ENCODE data around the gene ZNF268.

ZNF268 gene

DNA sequence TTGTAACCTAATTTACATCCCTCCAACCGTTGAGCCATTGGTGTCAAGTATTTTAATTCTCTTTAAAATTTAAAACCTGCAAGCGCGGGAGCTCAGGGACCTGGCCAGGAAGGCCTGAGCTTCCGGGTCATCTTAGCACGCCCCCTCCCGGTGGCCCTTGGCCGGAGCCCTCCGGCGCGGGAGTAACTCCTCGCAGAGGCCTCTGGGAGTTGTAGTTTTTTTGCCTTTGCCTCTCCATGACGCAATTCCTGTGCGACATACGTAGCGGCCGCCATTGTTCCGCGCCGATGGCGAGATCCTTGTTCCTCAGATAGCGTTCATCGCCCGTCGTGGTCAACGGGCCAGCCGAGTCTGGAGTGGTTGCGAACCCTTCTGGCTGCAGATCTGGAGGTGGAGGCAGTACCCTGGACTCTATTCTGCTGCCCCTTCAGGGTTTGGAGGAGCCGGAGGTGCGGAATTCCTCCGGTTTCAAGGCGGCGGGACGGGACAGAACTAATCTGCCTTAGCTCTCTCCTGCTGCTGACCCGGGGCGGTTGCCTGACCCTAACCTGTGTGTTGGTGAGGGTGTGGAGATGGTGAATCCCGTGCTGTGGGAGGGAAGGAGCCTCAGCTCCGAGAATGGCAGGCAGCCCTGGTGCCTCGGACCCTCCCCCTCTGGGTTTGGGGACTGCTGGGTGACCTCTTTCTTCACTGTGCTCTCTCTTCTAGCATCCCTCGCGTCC lies at the start of gene ZNF268:
ZNF268 (plus strand) TSS at position 258 of the 722 bp plus-strand sequence. CDS start 503 bp downstream, outside the sequence.
- DNase-seq (ENCODE audit: low read depth): peak; percentile 68

DNA sequence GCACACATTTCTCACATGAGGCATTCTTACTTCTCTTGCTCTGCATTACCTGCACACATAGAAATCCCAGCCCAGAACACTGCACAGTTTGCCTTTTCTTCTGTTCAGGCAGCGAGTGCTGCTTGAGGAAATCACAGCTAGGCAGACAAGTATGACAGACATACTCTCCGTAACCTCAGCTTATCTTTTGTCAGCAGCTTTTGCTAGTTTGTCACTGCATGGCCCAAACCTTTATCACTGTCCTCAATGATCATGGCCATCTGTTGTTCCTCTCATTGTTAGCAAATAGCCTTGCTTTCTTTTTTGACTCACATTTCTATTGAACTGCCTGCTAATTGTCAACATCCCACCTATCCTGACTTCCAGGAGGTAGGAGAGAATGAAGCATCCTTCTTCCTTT lies 45.5 kb upstream of the ZNF268 start:
- DNase-seq (ENCODE audit: low read depth): no peak

DNA sequence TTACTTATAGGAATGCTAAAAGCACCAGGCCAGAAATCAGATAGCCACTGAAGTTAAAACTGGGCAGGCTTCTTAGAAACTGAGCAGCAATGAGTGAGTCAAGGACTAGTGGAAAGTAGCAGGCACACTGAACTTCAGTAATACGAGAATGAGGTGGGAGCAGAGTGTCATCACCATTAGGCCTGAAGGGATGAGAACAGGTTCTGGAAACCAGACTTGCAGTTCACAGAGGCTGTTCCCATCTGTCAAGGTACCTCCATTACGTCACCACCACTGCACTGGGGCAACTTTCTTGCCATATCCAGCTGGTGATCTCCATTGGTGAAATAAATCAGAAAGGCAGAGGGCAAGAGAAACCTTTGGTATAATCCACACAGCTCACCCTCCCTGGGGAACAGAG lies 35.3 kb upstream of the ZNF268 start:
- no peak for DNase-seq (ENCODE audit: low read depth)

DNA sequence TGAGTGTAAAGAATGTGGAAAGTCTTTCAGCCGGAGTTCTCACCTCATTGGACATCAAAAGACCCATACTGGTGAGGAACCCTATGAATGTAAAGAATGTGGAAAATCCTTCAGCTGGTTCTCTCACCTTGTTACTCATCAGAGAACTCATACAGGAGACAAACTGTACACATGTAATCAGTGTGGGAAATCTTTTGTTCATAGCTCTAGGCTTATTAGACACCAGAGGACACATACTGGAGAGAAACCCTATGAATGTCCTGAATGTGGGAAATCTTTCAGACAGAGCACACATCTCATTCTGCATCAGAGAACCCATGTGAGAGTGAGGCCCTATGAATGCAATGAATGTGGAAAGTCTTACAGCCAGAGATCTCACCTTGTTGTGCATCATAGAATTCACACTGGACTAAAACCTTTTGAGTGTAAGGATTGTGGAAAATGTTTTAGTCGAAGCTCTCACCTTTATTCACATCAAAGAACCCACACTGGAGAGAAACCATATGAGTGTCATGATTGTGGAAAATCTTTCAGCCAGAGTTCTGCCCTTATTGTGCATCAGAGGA lies 25.1 kb upstream of the ZNF268 start:
- DNase-seq (ENCODE audit: low read depth): no peak

DNA sequence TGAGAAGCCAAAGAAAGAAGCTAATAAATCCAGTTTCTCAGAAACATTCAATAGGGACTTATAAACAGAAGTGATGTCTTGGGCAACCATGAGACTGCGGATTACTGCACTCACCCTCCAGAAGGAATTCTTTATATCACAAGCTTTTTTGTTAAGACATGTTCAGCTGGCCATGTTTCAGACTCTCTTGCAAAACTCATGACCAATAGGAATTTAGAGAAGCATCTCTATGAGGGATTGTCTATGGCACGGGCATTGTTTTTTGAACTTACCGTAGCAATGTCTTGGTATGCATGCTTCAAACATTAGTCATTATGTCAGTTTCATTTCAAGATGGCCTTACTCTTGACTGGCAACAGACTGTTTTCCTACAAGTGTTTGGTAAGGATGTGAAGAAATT lies 15.5 kb upstream of the ZNF268 start:
- DNase-seq (ENCODE audit: low read depth): no peak

DNA sequence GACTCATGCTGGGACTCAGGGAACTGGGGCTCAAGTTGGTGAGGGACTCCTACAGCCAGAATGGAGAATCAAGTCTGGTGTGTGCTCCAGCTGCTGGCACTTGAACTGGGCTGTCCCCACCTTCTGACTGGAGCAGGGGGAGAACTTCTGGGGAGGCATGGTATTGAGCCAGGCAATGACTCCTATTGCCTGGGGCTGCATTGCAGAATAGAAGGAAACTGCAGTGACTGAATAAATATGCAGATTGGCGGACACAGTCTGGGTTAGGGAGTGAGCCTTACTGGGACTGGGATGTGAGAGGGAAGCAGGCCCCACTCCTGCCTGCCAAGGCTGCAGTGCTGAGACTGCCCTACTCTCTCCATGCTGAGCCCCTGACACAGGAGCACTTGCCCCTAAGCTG lies 8.8 kb upstream of the ZNF268 start:
- no peak for DNase-seq (ENCODE audit: low read depth)

DNA sequence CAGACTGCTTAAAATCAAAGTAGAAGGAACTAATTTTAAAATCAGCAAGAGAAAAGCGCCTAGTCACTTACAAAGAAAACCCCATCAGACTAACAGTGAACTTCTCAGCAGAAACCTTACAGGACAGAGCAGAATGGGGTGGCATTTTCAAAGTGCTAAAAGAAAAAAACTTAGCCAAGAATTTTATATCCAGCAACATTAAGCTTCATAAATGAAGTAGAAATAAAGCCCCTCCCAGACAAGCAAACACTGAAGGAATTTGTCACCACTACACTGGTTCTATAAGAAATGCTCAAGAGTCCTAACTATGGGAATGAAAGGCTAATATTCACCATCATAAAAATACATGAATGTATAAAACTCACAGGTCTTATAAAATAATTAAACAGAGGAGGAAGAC lies 6.4 kb upstream of the ZNF268 start:
- no peak for DNase-seq (ENCODE audit: low read depth)

DNA sequence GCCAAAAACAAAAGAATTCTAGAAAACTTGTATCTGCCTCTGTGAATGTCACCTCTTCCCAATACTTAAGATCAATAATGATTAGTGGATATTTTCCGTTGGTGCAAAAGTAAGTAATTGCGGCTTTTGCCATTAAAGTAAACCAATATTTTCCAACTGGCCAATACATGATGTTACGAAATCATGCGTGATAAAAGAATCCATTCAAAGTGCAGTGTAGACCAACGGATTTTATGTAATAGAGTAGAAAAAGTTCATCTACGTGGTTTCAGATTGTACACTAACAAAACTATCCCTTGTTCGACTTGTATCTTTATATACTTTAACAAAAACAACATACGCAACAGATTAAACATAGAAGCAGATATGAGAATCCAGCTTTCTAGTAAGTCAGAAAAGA lies 626 bp upstream of the ZNF268 start:
- no peak for DNase-seq (ENCODE audit: low read depth)

DNA sequence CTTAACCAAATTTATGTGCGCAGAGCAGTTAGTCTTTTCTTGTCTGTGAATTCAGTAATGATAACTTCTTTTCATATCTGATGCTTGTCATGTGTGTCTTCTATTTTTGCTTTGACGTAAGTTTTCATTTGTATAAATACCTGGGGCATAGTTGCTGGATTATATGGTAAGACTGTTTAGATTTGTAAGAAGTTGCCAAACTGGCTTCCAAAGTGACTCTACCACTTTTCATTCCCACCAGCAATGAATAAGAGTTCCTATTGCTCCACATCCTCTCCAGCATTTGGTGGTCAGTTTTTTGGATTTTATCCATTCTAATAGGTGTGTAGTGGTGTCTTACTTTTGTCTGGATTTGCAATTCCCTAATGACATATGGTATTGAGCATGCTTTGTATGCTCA lies 8.9 kb downstream of the ZNF268 start:
- no peak for DNase-seq (ENCODE audit: low read depth)

DNA sequence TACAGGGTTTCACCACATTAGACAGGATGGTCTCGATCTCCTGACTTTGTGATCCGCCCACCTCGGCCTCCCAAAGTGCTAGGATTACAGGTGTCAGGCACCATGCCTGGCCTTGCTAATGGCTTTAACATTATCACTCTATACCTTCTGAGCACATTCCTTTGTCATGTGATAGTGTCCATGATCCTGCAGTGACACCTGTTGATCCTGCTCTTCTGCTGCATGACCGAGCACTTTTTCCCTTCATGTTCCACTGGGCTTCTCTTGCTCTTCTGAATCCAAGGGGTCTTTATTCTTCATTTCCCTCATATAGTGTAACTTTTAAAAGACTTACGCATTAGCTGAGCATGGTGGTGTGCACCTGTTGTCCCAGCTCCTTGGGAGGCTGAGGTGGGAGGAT lies 11.6 kb downstream of the ZNF268 start:
- DNase-seq (ENCODE audit: low read depth): no peak

DNA sequence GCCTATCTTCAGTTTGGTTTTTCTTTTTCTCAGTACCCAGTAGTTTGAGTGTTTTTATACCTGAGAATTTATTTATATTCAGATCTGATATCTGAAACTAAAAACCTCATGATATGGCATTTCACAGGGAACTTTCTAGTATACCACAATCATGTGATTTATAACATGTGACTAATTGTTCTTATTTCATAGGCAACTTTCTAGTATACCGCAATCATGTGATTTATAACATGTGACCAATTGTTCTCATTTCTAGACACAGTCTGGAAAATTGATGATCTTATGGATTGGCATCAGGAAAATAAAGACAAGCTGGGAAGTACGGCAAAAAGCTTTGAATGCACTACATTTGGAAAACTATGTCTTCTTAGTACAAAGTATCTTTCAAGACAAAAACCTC lies 20.6 kb downstream of the ZNF268 start:
- DNase-seq (ENCODE audit: low read depth): no peak

DNA sequence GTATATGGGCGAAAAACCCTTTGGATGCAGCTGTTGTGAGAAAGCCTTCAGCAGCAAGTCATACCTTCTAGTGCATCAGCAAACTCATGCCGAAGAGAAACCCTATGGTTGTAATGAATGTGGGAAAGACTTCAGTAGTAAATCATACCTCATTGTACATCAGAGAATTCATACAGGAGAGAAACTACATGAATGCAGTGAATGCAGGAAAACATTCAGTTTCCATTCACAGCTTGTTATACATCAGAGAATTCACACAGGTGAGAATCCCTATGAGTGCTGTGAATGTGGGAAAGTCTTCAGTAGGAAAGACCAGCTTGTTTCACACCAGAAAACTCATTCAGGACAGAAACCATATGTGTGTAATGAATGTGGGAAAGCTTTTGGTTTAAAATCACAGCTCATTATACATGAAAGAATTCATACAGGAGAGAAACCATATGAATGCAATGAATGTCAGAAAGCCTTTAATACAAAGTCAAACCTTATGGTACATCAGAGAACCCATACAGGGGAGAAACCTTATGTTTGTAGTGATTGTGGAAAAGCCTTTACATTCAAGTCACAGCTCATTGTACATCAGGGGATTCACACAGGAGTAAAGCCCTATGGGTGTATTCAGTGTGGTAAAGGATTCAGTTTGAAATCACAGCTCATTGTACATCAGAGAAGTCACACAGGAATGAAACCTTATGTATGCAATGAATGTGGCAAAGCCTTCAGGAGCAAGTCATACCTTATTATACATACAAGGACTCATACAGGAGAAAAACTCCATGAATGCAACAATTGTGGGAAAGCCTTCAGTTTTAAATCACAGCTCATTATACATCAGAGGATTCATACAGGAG lies 21.4 kb downstream of the ZNF268 start:
- no peak for DNase-seq (ENCODE audit: low read depth)

DNA sequence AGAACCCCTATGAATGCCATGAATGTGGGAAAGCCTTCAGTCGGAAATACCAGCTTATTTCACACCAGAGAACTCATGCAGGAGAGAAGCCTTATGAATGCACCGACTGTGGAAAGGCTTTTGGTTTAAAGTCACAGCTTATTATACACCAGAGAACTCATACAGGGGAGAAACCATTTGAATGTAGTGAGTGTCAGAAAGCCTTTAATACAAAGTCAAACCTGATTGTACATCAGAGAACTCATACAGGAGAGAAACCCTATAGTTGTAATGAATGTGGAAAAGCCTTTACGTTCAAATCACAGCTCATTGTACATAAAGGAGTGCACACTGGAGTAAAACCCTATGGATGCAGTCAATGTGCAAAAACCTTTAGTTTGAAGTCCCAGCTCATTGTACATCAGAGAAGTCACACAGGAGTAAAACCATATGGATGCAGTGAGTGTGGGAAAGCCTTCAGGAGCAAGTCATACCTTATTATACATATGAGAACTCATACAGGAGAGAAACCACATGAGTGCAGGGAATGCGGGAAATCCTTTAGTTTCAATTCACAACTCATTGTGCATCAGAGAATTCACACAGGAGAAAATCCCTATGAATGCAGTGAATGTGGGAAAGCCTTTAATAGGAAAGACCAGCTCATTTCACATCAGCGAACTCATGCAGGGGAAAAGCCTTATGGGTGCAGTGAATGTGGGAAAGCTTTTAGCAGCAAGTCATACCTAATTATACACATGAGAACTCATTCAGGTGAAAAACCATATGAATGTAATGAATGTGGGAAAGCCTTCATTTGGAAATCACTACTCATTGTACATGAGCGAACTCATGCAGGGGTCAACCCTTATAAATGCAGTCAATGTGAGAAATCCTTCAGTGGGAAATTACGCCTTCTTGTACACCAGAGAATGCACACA lies 22.3 kb downstream of the ZNF268 start:
- no peak for DNase-seq (ENCODE audit: low read depth)

DNA sequence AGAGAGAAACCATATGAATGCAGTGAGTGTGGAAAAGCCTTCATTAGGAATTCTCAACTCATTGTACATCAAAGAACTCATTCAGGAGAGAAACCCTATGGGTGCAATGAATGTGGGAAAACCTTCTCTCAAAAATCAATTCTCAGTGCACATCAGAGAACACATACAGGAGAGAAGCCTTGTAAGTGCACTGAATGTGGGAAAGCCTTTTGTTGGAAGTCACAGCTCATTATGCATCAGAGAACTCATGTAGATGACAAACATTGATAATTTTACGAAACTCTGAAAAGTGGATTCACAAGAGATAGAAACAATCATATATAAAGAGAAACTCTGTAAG lies 22.9 kb downstream of the ZNF268 start:
- DNase-seq (ENCODE audit: low read depth): no peak

DNA sequence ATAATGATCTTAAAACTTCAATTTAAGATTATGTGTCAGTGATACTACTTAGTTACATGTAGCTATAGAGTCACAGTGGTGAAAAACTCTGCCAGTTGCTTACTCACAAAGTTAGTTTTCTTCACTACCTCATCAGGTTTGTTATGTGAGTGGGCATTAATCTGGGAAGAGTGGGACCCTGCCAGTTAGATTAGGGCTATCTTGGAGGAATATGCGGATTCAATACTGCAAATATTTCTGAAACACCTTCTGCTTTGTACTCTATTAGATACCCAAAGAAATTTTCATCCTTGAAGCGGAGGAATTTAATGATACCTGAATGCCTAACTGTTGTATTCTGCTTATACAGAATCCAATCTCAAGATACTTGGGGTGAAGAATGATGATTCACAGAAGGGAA lies 25.1 kb downstream of the ZNF268 start:
- no peak for DNase-seq (ENCODE audit: low read depth)

DNA sequence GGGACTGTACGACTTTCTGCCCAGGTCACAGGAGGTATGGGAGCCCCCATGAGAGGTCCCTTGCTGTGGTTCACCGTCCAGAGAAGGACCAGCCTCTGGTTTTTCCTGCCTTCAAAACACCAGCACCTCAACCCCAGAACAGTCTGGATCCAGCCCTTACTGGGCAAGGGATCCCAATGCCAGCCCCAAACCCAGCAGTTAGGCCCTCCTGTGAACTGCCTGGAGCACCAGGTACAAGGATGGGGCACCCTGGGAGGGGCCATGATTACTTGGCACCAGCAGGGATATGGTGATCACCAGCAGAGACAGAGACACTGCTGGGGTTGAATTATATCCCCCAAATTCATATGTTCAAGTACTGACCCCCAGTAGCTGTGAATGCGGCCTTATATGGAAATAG lies 34.4 kb downstream of the ZNF268 start:
- no peak for DNase-seq (ENCODE audit: low read depth)

DNA sequence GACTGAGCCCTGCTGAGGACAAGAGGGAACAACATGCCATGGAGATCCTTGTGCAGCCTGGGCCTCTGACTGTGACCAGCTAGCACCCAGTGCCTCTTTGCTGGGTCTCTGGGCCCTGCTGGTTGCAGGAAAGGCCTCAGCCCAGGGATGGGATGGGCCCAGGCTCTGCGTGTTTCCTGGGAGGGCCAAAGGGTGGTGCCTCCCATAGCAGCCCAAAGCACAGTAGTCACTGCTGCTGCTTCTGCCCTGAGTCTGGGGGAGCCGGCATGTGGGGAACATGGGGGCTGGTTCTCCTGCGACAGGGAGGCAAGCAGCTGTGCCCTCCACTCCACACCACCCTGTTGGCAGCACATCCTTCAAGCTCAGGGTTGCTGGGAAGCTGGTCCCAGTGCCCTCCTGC lies 35.9 kb downstream of the ZNF268 start:
- no peak for DNase-seq (ENCODE audit: low read depth)

DNA sequence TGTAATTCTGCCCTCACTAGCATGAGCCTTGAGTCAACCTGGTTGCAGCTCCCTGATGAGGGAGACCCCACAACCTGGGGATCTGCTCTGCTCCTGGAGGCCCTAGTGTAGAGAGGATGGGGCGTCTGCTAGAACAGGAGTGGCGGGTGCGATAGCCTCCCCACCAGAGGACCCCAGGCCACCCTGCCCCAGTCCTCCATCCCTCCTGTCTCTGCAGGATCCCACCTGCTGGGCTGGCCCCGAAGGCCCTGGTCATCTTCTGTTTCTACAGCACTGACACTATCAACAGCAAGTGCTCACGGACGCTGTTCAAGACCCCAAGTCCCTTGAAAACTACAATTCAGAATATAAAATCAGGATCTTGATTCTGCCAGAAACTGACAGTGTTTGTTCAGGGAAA lies 39.2 kb downstream of the ZNF268 start:
- DNase-seq (ENCODE audit: low read depth): no peak

DNA sequence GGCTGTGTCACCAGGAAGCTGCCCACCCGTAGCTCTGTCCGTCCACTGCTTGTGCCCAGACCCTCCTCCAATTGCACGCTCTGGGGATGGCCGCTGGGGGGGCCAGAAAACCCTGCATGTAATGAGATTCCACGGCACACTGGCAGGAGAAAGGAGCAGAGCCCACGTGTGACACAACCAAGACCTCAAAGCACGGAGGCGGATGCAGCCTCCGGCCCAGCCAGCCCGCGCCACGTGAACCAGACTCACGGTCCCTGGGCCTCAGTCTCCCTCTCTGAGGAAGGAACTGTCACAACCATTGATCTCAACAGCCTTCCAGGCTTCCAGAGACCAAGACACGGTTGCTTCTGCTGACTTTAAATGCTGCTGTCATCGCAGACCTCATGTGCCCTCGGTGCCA lies 39.9 kb downstream of the ZNF268 start:
- no peak for DNase-seq (ENCODE audit: low read depth)

DNA sequence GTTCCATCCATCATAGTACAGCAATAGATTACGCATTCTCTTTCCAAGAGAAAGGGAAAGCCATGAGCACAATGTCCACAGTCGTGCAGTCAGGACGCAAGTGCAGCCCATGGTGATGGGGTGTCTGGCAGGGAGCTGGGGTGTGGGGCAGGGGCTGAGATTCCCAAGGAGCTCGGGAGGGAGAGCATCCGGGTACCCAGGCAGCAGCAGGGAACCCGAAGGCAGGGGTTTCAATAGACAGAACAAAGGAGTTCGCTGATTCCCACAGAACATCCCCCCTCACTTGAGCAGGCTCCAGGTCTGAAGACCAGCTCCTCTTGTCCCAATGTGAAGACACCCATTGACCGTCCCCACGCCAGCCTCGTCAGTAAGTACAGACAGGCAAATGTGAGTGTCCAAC lies 40.9 kb downstream of the ZNF268 start:
- no peak for DNase-seq (ENCODE audit: low read depth)

DNA sequence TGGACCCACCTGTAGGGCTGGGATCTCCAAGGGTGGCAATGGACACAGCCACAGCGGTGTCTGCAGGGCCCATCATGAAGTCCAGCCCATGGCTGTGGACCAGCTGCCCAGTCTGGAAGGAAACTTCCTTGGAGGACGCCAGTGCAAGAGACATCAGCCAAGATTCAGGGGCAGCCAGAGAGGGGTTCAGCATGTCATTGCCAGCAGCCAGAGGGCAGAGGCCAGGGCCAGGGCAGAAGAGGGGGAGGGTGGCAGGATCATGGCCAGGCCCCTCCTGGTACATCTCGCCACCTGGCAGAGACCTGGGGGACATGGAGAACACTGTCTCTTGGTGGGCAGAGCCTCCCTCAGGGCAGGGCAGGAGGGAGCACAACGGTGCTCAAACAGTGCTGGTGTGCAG lies 44.2 kb downstream of the ZNF268 start:
- DNase-seq (ENCODE audit: low read depth): no peak

DNA sequence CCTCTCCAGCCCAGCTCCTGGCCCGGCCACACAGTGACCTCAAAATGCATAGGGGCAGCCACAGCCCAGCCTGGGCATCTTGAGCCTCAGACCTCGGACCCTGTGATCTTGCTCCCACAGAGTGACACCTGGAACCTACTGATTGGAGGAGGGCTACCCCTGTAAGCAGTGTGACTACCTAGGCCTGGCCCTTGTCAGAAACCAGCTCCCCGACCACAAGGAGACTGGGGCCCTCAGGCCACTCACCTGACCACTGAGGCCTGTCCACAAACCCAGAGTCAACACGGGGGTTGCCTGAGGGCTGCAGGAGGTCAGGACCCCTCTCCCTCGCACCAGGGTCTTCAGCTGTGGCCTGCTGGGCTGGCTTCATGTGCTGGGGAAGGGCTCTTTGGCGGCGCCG lies 45.4 kb downstream of the ZNF268 start:
- DNase-seq (ENCODE audit: low read depth): no peak

Measured in non-pigmented ciliary epithelial cell (primary cell).